CD4-positive, alpha-beta T cell treated with Interleukin-12 subunit alpha and Interleukin-12 subunit beta, for 1 hour (primary cell): ENCODE data around the gene RNF11.

Source experiments
- DNase-seq: peaks from one replicate; pipeline ENCODE4 v3.0.0-alpha.2; 2020

The RNF11 gene

GRCh38 chr1:51266791-51267190 lies 30.7 kb downstream of the RNF11 start:
- no peak for DNase-seq

DNA sequence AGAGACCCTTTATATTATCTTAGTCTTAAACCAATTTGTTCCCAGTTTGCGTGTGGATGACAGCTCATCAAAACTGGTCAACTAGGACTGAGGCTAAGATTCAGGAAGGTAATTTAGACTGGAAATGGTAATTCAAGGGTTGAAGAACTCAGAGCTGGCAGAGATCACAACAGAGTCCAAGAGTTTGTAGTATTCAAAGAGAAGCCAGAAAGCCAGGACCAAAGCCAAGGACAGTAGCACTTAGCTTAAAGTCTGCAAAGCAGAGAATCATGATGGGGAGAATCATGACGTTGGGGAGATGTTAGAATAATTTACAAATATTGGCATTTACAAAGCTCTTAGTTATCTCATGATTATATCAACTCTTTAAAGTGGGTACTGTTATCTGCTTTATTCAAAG lies 32.6 kb downstream of the RNF11 start:
- DNase-seq: no peak

DNA sequence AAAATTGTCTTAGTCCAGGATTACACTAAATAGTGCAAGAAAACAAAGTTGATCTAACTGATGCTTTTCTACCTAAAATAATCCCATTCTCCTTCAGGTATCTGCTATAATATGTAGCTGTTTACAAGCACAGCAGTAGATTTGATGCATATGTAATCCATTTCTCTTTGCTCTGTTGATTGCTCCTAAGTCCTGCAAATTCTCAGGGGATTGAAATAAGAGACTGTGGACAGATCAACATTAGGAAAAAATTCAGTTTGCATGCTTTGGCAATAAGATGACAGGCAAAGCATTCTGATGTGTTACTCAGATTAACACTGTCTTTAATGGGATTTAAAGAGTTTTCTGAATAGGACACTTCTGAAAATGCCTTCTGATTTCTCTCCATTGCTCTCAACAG lies 34.7 kb downstream of the RNF11 start:
- DNase-seq: no peak

- DNase-seq: no peak
Measured at GRCh38 chr1:51272916-51273315, 36.8 kb downstream of the RNF11 start.

DNA sequence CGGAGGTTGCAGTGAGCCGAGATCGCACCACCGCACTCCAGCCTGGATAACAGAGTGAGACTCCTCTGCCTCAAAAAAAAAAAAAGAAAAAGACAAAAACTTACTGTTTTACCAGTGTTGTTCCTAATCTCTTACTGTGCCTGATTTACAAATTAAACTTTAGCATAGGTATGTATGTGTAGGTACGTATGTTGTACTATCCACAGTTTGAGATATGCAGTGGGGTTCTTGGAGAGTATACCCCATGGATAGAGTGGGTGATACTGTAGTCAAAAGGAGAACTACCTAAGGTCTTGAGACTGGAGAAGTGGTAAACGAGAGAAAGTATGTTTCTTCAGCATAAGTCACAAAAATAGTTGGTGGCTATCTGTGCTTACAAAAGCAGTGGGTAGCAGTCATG lies 38.6 kb downstream of the RNF11 start:
- DNase-seq: no peak

GRCh38 chr1:51276286-51276685 lies 40.2 kb downstream of the RNF11 start:
- no peak for DNase-seq

GRCh38 chr1:51280321-51280978 lies 44.4 kb downstream of the RNF11 start:
- DNase-seq: no peak

GRCh38 chr1:51281807-51282206 lies 45.7 kb downstream of the RNF11 start:
- DNase-seq: no peak

DNA sequence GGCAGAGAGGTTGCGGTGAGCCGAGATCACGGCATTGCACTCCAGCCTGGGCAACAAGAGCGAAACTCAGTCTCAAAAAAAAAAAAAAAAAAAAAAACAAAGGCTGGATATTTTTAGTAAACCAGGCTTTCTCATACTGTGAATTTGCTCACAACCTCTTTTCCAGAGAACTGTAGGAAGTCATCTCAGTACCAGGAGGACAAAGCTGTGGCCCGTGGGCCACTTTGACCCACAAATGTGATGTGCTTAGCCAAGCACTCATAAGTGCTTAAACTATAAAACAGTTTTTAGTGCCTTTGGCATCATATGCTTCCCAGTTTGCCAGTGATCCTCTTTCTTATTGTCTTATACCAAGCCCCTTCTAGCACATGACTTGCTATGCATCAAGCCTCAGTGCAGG lies 46.5 kb downstream of the RNF11 start:
- DNase-seq: no peak

- no peak for DNase-seq
Measured at GRCh38 chr1:51283979-51284378, 47.9 kb downstream of the RNF11 start.

GRCh38 chr1:51284487-51284954 lies 48.4 kb downstream of the RNF11 start:
- DNase-seq: no peak

DNA sequence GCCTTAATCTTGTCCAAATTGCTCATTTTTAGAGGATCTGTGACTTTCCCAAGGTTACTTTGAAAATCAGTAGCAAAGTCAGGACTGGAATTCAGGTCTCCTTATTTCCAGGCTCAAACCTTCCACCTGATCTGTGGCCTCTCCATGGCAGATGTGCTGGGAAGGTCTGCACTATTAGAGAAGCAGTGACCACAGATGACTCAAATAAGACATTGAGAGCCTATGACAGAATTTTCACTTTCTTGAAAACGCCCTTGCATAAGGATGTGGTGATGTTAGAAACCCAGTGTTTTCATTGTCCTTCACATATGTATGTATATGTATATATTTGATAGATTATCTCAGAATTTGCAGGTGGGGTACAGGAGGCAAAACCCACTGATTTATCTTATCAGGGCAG lies 49.0 kb downstream of the RNF11 start:
- no peak for DNase-seq

GRCh38 chr1:51287966-51288365 lies 51.9 kb downstream of the RNF11 start:
- DNase-seq: no peak

- DNase-seq: no peak
Measured at GRCh38 chr1:51288578-51288977, 52.5 kb downstream of the RNF11 start.

DNA sequence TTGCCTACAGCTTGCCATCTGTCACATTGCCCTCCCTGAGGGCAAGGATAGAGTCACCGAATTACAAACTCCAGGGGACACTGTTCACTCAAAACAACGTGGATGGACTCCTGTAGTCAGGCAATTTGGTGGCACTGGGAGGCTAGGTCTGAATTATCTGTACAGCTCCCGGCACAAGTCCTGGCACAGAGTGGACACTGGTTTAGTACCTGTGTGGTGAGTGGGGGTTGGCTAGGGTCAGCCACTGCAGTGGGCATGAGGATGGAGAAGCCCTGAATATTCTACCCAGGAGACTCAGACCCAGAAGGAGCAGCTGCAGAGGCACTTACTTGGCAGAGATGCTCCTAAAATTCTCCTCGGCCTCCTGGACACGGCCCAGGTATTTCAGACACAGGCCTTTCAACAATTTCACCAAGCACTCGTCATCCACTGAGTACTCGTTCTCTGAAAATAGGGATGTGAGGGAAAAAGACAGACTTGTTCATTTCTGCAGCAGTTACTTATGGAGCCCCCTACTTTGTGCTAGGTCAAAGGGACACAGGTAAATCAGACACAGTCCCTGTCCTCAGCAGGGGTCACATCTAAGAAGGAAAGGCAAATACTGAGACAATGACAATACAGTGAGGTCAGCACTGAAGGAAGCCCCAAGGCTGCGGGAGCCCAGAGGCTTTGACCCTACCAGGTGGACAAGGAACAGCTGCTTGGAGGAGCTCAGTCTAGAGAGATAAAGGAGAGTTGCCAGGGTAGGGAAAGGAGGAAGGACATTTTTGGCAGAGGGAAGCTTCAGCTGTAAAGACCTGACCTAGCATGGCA lies 53.8 kb downstream of the RNF11 start:
- DNase-seq: no peak

GRCh38 chr1:51290489-51290847 lies 54.4 kb downstream of the RNF11 start:
- DNase-seq: no peak

DNA sequence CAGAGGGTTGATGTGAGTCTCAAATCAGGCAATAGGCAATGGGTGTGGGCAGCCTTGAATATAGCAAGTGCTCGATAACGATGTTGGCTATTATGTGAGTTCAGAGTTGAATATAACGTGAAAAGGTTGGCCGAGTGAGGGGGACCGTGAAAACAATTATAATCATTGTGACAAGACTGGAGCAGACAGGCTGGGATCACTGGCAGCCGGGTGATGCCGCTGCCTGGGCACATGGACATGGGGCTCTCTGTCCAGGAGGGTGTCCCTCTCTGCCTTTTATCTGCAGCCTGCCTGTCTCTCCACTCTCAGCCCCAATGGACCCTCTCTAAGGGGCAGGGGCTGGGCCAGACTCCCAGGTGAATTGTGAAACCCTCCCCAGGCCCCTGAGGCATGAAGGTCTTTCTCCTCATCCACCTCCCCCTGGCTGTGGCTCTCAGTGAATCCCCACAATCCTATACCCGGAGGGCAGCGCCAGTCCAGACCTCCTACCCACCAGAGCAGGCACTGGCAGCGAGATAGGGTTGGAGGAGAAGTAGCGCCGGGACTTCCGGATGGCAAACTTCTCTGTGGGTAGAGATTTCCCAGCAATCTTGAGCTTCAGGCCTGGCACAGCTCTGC lies 57.9 kb downstream of the RNF11 start:
- no peak for DNase-seq

GRCh38 chr1:51294566-51295184 lies 58.6 kb downstream of the RNF11 start:
- DNase-seq: no peak

DNA sequence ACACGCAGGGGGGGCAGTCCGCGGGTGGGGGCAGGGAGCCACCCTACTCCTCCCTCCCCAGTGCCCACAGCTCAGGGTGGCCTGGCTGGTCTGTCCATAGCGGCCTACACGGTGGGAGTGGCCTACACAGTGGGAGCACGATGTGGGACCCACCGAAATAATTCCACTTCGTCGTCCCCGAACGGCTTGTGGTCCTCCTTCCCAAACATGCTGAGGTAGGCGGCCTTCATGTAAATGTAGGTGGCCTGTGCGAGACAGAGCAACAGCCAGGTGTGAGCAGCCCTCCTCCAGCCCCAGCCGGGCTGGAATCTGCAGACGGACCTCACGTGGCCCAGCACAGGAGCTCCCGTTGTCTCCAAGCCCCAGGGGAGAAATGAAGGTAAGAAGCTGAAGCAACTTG lies 59.9 kb downstream of the RNF11 start:
- no peak for DNase-seq

DNA sequence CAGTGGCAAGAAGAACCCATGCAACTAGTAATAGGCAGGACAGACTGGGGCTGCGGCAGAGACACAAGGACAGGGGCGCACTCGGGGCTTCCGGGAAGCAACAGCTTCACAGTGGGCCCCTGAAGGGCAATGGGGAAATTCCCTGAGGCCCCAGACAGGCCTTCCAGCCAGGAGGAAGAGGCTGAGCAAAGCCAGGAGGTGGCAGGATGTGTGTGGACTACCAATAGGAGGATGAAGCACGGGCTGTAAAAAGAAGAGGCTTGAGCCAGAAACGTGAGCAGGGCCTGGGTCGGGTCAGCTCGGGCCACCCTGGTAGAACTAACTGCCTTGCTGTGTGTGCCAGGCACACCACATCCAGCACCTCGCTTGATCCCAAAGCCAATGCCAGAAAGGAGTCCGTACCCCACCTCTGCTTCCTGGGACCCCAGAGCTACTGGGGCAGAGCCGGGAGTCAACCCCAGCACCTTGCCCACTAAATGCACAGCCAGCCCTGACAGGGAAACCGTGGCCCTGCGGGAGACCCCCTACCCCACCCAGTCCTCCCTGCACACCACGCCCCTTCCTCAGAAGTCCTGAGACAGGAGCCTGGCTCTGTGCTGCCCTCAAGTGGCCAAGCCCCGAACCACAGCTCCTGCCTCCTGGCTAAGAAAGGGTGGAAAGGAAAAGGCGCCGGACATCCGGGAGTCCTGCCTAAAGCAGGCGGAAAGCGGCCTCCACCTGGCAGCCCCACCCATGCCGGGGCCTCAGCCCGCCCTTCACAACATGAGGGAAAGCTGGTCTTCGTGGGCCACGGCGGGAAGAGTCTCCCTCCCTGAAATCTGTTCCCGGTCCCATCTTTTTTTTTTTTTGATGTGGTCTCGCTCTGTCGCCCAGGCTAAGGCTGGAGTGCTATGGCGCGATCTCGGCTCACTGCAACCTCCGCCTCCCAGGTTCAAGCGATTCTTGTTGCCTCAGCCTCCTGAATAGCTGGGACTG lies 60.6 kb downstream of the RNF11 start:
- DNase-seq: peak; percentile 70

GRCh38 chr1:51297401-51298321 lies 61.6 kb downstream of the RNF11 start:
- DNase-seq: no peak
